Testis (tissue), 3 donors: Measurements from ENCODE around the gene TNRC18. TPM values are rescaled to one million over a fixed set of nuclear protein-coding genes. Genes with fewer than 3 reads are reported as not detected.
"Not testable (repeated sequence)": the region's sequence is repeated elsewhere in the genome, so short reads cannot be mapped to it uniquely, and the experiment has no call there.

Experiments used
- DNase-seq: peaks from one replicate; pipeline ENCODE4 v3.0.0-alpha.2; 2019
- H3K27ac ChIP-seq, 2 donors: fragments of 200-600 bp; sonication (generic); one replicate each; pipeline ENCODE4 v1.5.1; 2019
- H3K27me3 ChIP-seq: fragments of 200-600 bp; sonication (generic); one replicate; pipeline ENCODE4 v1.5.1; 2019
- H3K36me3 ChIP-seq: fragments of 200-600 bp; sonication (generic); one replicate; pipeline ENCODE4 v1.5.1; 2017; ENCODE audit warnings: low read depth; ENCODE audit errors: missing control alignments
- H3K4me1 ChIP-seq: fragments of 200-600 bp; sonication (generic); one replicate; pipeline ENCODE4 v1.5.1; 2019
- H3K4me3 ChIP-seq, 2 donors: fragments of 200-600 bp; sonication (generic); one replicate each; pipeline ENCODE4 v1.5.1; 2017 to 2019
- H3K9me3 ChIP-seq: fragments of 200-600 bp; sonication (generic); one replicate; pipeline ENCODE4 v1.5.1; 2017
- POLR2A ChIP-seq: fragments of 450-650 bp; IDR thresholded peaks from one replicate; pipeline ENCODE4 v1.6.1; 2017; ENCODE audit warnings: antibody characterized with exemption, mild to moderate bottlenecking, moderate library complexity
- WGBS, 2 donors: methylation state at CpG; one replicate each; pipeline ENCODE4 v1.1.5; 2018; 5-methylcytosine and 5-hydroxymethylcytosine counted together
- intact Hi-C: fragments of 100-400 bp; cut with DNase I; formaldehyde crosslinking; loops from one replicate; pipeline ENCODE4 v1.15.1; 2023; ENCODE audit warnings: low total_unique reads
- polyA plus RNA-seq: library from polyadenylated mRNA; stranded (reverse); fragments of 350-450 nt; fragmentation: Illumina TruSeq; extraction: RNeasy Lipid Tissue Mini Kit (QIAGEN cat#74804); gene quantifications from one replicate; pipeline ENCODE4 v1.2.3, GENCODE V29; 2014; ENCODE audit warnings: low read depth, low replicate concordance; ENCODE audit not compliant: insufficient read depth
- total RNA-seq, 2 donors: library from RNA; depleted of rRNA; stranded (reverse); fragments of >200 nt; gene quantifications; one replicate each; pipeline ENCODE4 v1.2.3, GENCODE V29; 2016
- TF ChIP-seq, protein P1 (sequence below), 3 experiments: fragments of 450-650 bp in 2 of 3; fragments of 200-600 bp in 1 of 3; sonication (generic) in 1 of 3; IDR thresholded peaks; one replicate each; pipeline ENCODE4 v1.5.1; 2016 to 2019; ENCODE audit warnings: antibody characterized with exemption in 3 of 3, mild to moderate bottlenecking in 2 of 3, moderate library complexity in 1 of 3

The TNRC18 gene
- total and polyA plus RNA-seq, 3 donors from 2014 or later = 56.2 to 128 (median 117) TPM

- TF ChIP-seq, protein P1, sequence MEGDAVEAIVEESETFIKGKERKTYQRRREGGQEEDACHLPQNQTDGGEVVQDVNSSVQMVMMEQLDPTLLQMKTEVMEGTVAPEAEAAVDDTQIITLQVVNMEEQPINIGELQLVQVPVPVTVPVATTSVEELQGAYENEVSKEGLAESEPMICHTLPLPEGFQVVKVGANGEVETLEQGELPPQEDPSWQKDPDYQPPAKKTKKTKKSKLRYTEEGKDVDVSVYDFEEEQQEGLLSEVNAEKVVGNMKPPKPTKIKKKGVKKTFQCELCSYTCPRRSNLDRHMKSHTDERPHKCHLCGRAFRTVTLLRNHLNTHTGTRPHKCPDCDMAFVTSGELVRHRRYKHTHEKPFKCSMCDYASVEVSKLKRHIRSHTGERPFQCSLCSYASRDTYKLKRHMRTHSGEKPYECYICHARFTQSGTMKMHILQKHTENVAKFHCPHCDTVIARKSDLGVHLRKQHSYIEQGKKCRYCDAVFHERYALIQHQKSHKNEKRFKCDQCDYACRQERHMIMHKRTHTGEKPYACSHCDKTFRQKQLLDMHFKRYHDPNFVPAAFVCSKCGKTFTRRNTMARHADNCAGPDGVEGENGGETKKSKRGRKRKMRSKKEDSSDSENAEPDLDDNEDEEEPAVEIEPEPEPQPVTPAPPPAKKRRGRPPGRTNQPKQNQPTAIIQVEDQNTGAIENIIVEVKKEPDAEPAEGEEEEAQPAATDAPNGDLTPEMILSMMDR (IDR thresholded peaks at IDR 0.05) = no peak
- TF ChIP-seq POLR2A = no peak
- H3K9me3 ChIP-seq = no peaks in the 10 kb centered on the region
- H3K27me3 ChIP-seq = no peaks in the 10 kb centered on the region
- intact Hi-C loops = no loop called here
- no peak for DNase-seq
- 86 to 92% methylated on average over 6 of the region's 6 CpGs for WGBS, 2 donors
- no peaks in the 10 kb centered on the region for H3K4me1 ChIP-seq
- no peak overlapping the region for H3K4me3 ChIP-seq
- no peak overlapping the region for H3K27ac ChIP-seq
- no peaks in the 10 kb centered on the region for H3K36me3 ChIP-seq
These were observed 50.3 kb downstream of the TNRC18 start for GRCh38 chr7:5373300-5373699.

GRCh38 chr7:5370454-5371353, 52.9 kb downstream of the TNRC18 start:
- intact Hi-C loops = no loop called here
- no peaks in the 10 kb centered on the region for H3K27me3 ChIP-seq
- H3K36me3 ChIP-seq = no peaks in the 10 kb centered on the region
- H3K27ac ChIP-seq = no peak overlapping the region
- TF ChIP-seq, protein P1 (IDR thresholded peaks at IDR 0.05) = no peak
- no peak for TF ChIP-seq POLR2A
- peaks cover 7% of the 10 kb centered on the region for H3K4me1 ChIP-seq
- no peaks in the 10 kb centered on the region for H3K9me3 ChIP-seq
- 91 to 93% methylated on average over 18 to 52 of the region's 55 CpGs for WGBS, 2 donors
- H3K4me3 ChIP-seq = no peak overlapping the region
- DNase-seq = no peak

DNA sequence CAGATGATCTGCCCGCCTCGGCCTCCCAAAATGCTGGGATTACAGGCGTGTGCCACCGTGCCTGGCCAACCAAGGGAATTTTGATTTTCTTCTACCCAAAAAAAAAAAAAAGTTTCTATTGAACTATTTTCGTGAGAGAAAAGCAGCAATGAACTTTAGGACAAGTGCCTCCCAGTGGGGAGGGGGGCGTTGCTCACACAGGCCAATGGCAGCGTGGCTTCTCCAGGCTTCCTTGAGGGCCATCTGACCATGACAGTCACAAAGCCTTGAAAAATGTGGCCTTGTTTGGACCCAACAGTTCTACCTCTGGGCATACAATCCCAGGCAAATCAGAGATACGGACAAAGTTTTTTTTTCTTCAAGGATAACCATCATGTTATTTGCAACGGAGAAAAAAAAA, 56.0 kb downstream of the TNRC18 start:
- Histone ChIP-seq H3K4me1 (peaks cover 7% of the 10 kb centered on the region), H3K9me3 (no peaks in the 10 kb centered on the region), H3K27me3 (no peaks in the 10 kb centered on the region), H3K4me3 (no peak overlapping the region), H3K36me3 (no peaks in the 10 kb centered on the region), H3K27ac (peak overlapping the region in 1 of 2 donors; percentile 36)
- no peak for TF ChIP-seq POLR2A
- TF ChIP-seq, protein P1 (IDR thresholded peaks at IDR 0.05) = no peak
- peak; percentile 42 for DNase-seq
- WGBS, 2 donors = 67 to 77% methylated on average over 9 of the region's 9 CpGs
- intact Hi-C loops = no loop called here

GRCh38 chr7:5365976-5366625, 57.5 kb downstream of the TNRC18 start:
- H3K27ac ChIP-seq, H3K27me3 ChIP-seq, H3K4me3 ChIP-seq, H3K36me3 ChIP-seq, H3K4me1 ChIP-seq, H3K9me3 ChIP-seq, intact Hi-C loops: not testable (repeated sequence)
- TF ChIP-seq, protein P1 (IDR thresholded peaks at IDR 0.05) = peak; percentile 64 to 75 (median 74)
- peak; percentile 80 for DNase-seq
- WGBS, 2 donors = 67 to 73% methylated on average over 12 of the region's 12 CpGs
